Measurements from ENCODE around the gene ZNF185.

ZNF185 gene

GRCh38 chrX:152897222-152898131, at the start of gene ZNF185:
Gene ZNF185 (plus strand): TSS chrX:152898067. CDS start chrX:152914490, 16,423 bp downstream.
- peak; percentile 26 for DNase-seq (ENCODE audit: low spot score)

- no peak for DNase-seq (ENCODE audit: low spot score)
These were observed 47.4 kb upstream of the ZNF185 start for GRCh38 chrX:152850465-152850864.

GRCh38 chrX:152853986-152854385, 43.9 kb upstream of the ZNF185 start:
- no peak for DNase-seq (ENCODE audit: low spot score)

- DNase-seq (ENCODE audit: low spot score): no peak
These were observed 36.8 kb upstream of the ZNF185 start for GRCh38 chrX:152861116-152861515.

GRCh38 chrX:152861826-152862225, 36.0 kb upstream of the ZNF185 start:
- DNase-seq (ENCODE audit: low spot score): no peak

GRCh38 chrX:152865232-152865920, 32.5 kb upstream of the ZNF185 start:
- no peak for DNase-seq (ENCODE audit: low spot score)

GRCh38 chrX:152866386-152866785, 31.5 kb upstream of the ZNF185 start:
- no peak for DNase-seq (ENCODE audit: low spot score)

- no peak for DNase-seq (ENCODE audit: low spot score)
These were observed 27.9 kb upstream of the ZNF185 start for GRCh38 chrX:152869972-152870371.

GRCh38 chrX:152871260-152871659, 26.6 kb upstream of the ZNF185 start:
- no peak for DNase-seq (ENCODE audit: low spot score)

GRCh38 chrX:152872522-152872921, 25.3 kb upstream of the ZNF185 start:
- no peak for DNase-seq (ENCODE audit: low spot score)

- no peak for DNase-seq (ENCODE audit: low spot score)
These were observed 24.5 kb upstream of the ZNF185 start for GRCh38 chrX:152873361-152873760.

- no peak for DNase-seq (ENCODE audit: low spot score)
These were observed 20.7 kb upstream of the ZNF185 start for GRCh38 chrX:152876931-152877840.

- no peak for DNase-seq (ENCODE audit: low spot score)
These were observed 18.7 kb upstream of the ZNF185 start for GRCh38 chrX:152878976-152879755.

GRCh38 chrX:152881289-152881688, 16.6 kb upstream of the ZNF185 start:
- no peak for DNase-seq (ENCODE audit: low spot score)

GRCh38 chrX:152884171-152884570, 13.7 kb upstream of the ZNF185 start:
- DNase-seq (ENCODE audit: low spot score): no peak

- no peak for DNase-seq (ENCODE audit: low spot score)
These were observed 11.2 kb upstream of the ZNF185 start for GRCh38 chrX:152886716-152887115.

GRCh38 chrX:152892499-152892898, 5.4 kb upstream of the ZNF185 start:
- no peak for DNase-seq (ENCODE audit: low spot score)

- DNase-seq (ENCODE audit: low spot score): no peak
These were observed 4.6 kb upstream of the ZNF185 start for GRCh38 chrX:152892999-152893891.

GRCh38 chrX:152893980-152894610, 3.8 kb upstream of the ZNF185 start:
- no peak for DNase-seq (ENCODE audit: low spot score)

GRCh38 chrX:152895121-152895520, 2.7 kb upstream of the ZNF185 start:
- no peak for DNase-seq (ENCODE audit: low spot score)
